IPS DF 4.7 (cell line): ENCODE results near the gene KCNN3.

Source experiments
- DNase-seq: peaks from one replicate; pipeline ENCODE4 v3.0.0-alpha.2; 2013; ENCODE audit warnings: low spot score; ENCODE audit errors: extremely low read depth

The KCNN3 gene

GRCh38 chr1:154880671-154881070 is 10.6 kb upstream of the KCNN3 start:
- no peak for DNase-seq

- DNase-seq: no peak
Observed at GRCh38 chr1:154879038-154879421, 8.9 kb upstream of the KCNN3 start.

DNA sequence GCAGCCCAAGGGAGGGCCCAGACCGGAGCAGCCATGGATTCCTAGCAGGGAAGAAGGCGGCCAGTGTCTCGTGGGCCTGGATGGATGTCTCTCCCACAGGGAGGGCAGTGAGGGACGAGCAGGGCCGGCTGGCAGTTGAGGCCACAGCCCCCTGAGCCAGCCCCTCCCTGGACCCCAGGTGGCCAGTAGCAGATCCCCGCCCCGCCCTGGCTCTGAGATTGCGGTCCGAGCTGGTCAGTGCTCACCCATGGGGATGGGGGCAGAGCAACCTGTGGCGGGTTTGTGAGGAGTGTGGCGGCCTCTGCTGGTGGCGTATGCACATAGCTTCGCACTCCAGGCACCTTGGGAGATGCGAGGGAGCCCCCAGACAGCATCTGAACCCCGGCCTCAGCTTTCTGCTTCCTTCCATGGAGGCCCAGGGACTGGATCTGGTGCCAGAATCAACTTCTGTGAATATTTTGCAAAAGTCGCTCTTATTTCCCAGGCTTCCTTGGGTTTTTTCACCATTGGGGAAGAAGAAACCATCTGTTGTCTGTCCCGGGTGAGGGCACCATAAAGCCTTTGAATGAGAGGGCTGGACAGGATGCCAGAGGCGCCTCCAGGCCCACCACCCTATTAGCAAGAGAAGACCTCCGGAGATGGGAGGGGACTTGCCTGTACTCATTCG is 8.4 kb upstream of the KCNN3 start:
- peak; percentile 46 for DNase-seq

DNA sequence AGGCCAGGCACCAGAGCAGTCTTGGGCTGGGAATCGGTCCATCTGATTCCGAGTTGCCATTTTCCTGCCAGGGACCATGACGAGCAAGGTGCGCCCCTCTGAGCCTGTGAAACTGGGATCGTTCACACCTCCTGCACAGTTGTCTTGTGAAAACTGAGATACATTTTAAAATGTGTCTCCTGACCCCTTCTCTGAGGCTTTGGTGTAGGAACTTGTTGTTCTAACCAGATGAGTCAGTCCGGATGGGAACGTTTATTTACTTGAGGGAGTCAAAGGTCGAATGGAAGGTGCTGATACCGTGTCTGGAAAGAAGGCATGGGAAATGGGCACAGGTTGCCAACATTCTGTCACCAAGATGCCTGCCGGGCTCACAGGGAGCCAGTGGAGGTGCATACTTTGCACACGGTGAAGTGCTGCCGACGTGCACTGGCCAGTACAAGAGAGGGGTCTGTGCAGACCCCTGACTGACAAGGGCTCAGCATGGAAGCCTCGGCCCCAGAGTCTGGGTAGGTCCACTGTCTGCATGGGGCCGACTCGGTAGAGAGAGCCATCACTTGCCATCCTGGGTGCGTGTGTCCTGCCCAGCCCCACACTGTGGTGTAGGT is 7.4 kb upstream of the KCNN3 start:
- DNase-seq: no peak

- no peak for DNase-seq
Observed at GRCh38 chr1:154876842-154877369, 6.8 kb upstream of the KCNN3 start.

- no peak for DNase-seq
Observed at GRCh38 chr1:154874465-154874864, 4.4 kb upstream of the KCNN3 start.

GRCh38 chr1:154873321-154873950 is 3.4 kb upstream of the KCNN3 start:
- no peak for DNase-seq

- no peak for DNase-seq
Observed at GRCh38 chr1:154871374-154871773, 1.3 kb upstream of the KCNN3 start.

DNA sequence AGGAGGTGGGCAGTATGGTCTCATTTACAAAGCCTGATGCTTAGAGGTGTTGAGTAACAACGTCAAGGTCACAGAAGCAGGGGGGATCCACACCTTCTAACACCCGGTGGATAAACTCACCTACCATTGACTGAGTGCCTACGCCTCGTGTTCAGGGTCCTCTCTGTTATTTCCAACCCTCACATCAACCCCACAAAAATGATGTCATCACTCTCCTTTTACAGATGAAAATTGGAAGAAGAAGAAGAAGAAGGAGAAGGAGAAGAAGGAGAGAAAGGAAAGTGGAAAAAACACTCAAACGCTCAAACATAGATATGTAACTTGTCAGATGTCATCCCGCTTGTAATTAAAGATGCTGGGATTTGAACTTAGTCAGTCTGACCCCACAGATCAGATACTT is 653 bp upstream of the KCNN3 start:
- DNase-seq: no peak

- no peak for DNase-seq
Observed at GRCh38 chr1:154869351-154870114, 548 bp downstream of the KCNN3 start.

GRCh38 chr1:154867841-154868605 is 2.1 kb downstream of the KCNN3 start:
- no peak for DNase-seq

- DNase-seq: no peak
Observed at GRCh38 chr1:154867064-154867825, 2.8 kb downstream of the KCNN3 start.

DNA sequence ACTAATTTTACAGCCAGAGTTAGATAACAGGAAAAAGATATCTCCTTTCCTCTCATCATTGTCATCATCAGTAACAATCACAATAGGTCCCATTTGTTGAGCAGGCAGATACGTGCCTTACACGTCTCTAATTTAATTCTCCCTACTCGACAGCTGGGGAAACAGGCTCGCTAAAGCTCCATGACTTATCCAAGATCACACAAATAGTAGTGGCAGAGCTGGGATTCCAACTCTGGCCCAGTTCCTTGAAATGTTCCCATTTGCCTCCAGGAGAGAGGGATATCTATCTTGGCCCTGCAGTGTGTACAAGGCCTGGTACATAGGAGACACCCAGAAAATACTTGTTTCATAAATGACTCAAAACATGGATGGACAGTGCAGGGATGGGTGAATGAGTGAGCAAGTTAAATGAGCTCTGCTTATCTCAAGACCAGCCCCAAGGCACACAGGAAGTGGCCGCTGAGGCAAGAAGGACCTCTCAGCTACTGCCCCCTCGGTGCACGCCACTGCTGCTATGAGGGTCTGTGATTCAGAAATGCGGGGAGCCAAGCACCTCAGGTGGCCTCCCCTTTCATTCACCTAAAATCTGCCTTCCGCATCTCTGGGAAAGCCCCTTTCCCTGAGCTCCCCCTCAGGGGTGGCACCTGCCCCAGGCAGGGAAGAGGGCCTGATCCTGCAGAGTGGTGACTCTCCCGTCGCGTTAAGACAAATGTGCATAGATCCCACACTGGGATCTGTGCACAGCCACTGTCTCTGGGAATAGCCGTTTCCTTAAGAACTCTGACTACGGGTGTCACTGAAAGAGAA is 3.6 kb downstream of the KCNN3 start:
- DNase-seq: no peak

GRCh38 chr1:154865442-154866256 is 4.4 kb downstream of the KCNN3 start:
- no peak for DNase-seq

GRCh38 chr1:154864189-154864975 is 5.7 kb downstream of the KCNN3 start:
- no peak for DNase-seq

DNA sequence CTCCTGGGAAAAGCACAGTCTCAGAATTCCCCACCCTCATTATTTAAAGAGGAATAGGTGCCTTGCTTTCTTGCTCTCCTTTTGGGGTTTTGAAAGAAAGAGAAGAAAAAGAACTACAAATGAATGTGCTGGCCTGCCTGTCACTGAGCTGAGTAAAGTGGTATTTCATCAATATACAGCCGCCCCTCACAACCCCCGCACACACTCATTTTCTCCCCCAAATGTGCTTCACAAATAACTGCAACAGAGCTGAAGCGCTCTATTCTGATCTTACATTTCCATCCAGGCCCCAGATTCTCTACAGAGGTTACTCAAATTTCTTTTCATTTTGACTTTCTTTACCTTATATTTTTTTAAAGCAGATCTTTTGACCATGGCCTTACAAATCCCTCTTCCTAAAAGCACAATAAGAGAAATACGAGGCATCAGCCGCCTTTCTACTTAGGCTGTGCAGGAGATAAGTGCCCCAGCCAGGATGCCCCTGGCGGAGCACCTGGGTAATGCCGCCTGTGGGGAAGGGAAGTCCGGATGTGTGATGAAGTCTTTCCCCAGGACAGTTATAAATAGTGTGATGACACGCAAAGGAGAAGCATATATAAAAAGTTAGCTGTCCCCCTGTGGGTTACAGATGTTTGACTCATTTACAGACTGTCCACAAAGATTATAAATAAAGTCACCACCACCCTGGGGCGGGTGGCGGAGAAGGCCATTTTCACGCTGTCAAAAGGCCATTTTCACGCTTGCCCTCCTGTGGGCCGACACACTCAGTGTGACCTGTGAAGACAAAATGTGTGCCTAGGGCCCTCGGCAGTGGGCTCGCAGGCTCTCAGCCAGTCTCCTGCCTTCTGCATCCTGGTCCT is 6.5 kb downstream of the KCNN3 start:
- DNase-seq: no peak

GRCh38 chr1:154862907-154863306 is 7.2 kb downstream of the KCNN3 start:
- DNase-seq: no peak
